GM12892 (cell line): ENCODE data around the gene EPN2. TPM values are rescaled to one million over a fixed set of nuclear protein-coding genes. Genes with fewer than 3 reads are reported as not detected.
"Not testable (repeated sequence)": the region's sequence is repeated elsewhere in the genome, so short reads cannot be mapped to it uniquely, and the experiment has no call there.

Experiments used
- DNase-seq: peaks from one replicate; pipeline ENCODE4 v3.0.0; 2011; ENCODE audit not compliant: insufficient read length
- FAIRE-seq: peaks from 2 replicates; lab custom pipeline; 2011; peaks lifted over from hg19 to GRCh38; lab: Jason Lieb, UNC
- polyA plus RNA-seq: library from polyadenylated mRNA; unstranded; fragments of >200 nt; gene quantifications from one replicate; pipeline ENCODE4 v1.2.1, GENCODE V29; 2012; ENCODE audit warnings: missing spikeins, inconsistent platforms; ENCODE audit not compliant: missing spikeins

EPN2 gene
- polyA plus RNA-seq = 8.7 TPM

GRCh38 chr17:19237139-19237388, at the start of gene EPN2:
Gene EPN2, plus strand, starts transcription at chr17:19237366. Its CDS starts 45,754 bp downstream, at chr17:19283120.
- not testable (repeated sequence) for FAIRE-seq, DNase-seq

GRCh38 chr17:19187883-19188869, 49.0 kb upstream of the EPN2 start:
- not testable (repeated sequence) for FAIRE-seq, DNase-seq

- FAIRE-seq, DNase-seq: not testable (repeated sequence)
These were observed 48.1 kb upstream of the EPN2 start for GRCh38 chr17:19188870-19189708.

- FAIRE-seq, DNase-seq: not testable (repeated sequence)
These were observed 47.3 kb upstream of the EPN2 start for GRCh38 chr17:19189781-19190405.

- DNase-seq, FAIRE-seq: not testable (repeated sequence)
These were observed 40.6 kb upstream of the EPN2 start for GRCh38 chr17:19196382-19197204.

GRCh38 chr17:19202448-19202847, 34.7 kb upstream of the EPN2 start:
- FAIRE-seq, DNase-seq: not testable (repeated sequence)

- not testable (repeated sequence) for DNase-seq, FAIRE-seq
These were observed 33.7 kb upstream of the EPN2 start for GRCh38 chr17:19203429-19203828.

- FAIRE-seq, DNase-seq: not testable (repeated sequence)
These were observed 21.9 kb upstream of the EPN2 start for GRCh38 chr17:19215074-19215860.

GRCh38 chr17:19216148-19216926, 20.8 kb upstream of the EPN2 start:
- not testable (repeated sequence) for DNase-seq, FAIRE-seq

GRCh38 chr17:19218914-19219313, 18.3 kb upstream of the EPN2 start:
- DNase-seq, FAIRE-seq: not testable (repeated sequence)

- FAIRE-seq = not testable (repeated sequence)
These were observed 17.8 kb upstream of the EPN2 start for GRCh38 chr17:19219384-19219783.

GRCh38 chr17:19220195-19220594, 17.0 kb upstream of the EPN2 start:
- not testable (repeated sequence) for DNase-seq

More at GRCh38 chr17:19219384-19219783, 17.8 kb upstream of the EPN2 start:
- not testable (repeated sequence) for DNase-seq

GRCh38 chr17:19226610-19227588, 10.3 kb upstream of the EPN2 start:
- FAIRE-seq = not testable (repeated sequence)

More at GRCh38 chr17:19220195-19220594, 17.0 kb upstream of the EPN2 start:
- FAIRE-seq = not testable (repeated sequence)

GRCh38 chr17:19234676-19235075, 2.5 kb upstream of the EPN2 start:
- not testable (repeated sequence) for DNase-seq, FAIRE-seq

More at GRCh38 chr17:19226610-19227588, 10.3 kb upstream of the EPN2 start:
- DNase-seq = not testable (repeated sequence)

- FAIRE-seq = peak; percentile 76
These were observed 621 bp upstream of the EPN2 start for GRCh38 chr17:19236351-19237138.

More at GRCh38 chr17:19236351-19237138, 621 bp upstream of the EPN2 start:
- DNase-seq = not testable (repeated sequence)
